Measurements from ENCODE around the gene AHI1.

AHI1 gene

DNA sequence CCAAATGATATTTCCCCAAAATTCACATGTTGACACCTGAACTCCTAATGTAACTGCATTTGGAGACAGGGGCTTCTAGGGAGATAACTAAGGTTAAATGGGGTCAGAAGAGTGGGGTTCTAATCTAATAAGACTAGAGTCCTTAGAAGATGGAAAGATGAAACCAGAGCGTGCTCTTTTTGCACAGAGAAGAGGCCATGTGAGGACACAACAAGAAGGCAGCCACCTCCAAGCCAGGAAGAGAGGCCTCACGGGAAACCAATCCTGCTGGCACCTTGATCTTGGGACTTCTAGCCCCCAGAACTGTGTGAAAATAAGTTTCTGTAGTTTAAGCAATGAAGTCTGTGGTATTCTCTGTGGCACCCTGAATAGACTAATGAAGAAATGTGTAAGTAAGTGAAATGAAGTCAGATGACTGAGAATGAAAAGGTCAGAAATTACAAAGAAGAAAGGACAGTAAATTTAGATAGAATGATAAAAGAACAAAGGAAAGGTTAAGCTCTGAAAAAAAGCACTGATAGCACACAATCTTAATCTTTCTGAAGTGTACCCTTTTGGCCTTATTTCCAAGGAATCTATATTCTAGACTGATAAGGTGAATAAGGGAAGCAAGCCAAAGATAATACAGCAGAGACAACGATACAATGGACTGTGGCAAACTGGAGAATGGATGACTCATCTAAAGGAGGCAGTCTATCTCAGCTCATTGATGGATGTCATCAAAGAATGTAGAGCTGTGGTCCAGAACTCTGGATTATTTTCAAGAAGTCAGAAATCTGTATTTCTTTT, 206.1 kb downstream of the AHI1 start:
- DNase-seq: no peak

DNA sequence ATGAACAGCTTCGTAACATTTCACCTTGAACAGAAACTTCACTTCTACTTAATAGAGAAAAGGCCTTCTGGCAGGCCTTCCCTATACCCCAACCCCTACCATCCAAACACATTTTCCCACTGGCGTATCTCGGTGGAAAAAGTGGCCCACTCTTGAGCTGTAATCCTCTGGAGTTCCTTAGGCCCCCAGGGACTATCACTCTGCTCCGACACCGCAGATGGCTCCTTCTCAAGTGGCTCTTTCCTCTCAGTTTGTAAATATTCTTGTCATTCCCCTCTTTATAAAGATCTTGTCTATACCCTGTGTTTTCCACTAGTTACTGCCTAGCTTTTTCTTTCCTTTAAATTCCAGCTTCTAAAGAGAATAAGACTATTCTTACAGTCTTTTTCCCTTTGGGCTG, 207.7 kb downstream of the AHI1 start:
- DNase-seq: no peak

- DNase-seq: no peak
These were observed 210.5 kb downstream of the AHI1 start for GRCh38 chr6:135286962-135287538.

GRCh38 chr6:135285165-135285564, 212.4 kb downstream of the AHI1 start:
- no peak for DNase-seq

DNA sequence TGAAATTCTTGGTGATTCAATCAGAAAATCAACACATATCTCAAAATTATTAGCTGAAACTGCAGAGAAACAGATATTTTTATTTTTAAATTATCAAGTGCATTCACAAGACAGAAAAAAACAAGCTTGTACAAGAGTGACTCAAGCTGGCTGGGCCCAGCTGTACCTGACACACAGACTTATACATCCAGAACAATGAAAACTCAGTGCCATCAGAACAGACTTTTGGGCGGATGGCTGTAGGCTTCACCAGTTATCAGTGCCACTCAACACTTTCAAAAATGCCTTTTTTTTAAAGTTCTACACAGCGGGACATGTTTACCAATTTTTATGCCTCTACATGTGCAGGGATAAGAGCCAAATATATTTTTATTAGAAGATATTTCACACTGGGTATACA, 213.6 kb downstream of the AHI1 start:
- no peak for DNase-seq

DNA sequence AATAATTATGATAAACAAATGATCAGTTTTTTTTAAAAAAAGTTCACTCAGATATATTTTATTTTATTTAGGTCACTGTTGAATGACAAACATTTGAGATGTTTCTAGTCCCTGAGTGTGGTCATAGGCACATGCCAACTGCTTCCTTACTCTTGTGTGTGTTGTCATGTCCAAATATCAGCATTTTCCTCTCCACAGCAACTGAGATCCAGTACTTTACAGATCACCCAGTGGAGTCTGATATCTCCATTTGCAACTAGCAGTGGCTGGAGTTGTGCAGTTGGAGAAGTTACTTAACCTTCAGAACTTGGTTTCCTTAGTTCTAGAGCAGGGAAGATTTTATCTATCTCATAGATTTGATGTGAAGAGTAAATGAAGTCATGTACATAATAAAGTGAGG, 215.1 kb downstream of the AHI1 start:
- no peak for DNase-seq

DNA sequence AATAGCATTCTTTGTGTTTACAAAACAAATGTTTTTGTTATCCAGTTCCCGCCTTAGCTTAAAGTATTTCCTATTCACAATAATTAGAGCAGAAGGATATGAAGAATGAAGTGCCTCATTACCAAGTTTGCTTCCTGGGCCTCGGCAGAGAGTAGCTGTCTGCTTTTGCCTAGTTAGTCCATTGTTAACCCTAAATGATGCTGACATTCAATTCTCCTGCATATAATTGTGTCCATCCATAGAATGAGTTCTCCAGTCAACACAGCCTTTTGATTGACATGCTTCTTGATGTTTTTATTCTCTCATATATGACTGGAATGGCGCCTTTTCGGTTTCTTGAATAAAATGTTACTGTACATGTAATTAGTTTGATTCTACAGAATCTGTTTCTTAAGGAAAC, 215.6 kb downstream of the AHI1 start:
- DNase-seq: no peak

GRCh38 chr6:135281227-135281626, 216.3 kb downstream of the AHI1 start:
- DNase-seq: peak in 1 of 2 donors; percentile 12

DNA sequence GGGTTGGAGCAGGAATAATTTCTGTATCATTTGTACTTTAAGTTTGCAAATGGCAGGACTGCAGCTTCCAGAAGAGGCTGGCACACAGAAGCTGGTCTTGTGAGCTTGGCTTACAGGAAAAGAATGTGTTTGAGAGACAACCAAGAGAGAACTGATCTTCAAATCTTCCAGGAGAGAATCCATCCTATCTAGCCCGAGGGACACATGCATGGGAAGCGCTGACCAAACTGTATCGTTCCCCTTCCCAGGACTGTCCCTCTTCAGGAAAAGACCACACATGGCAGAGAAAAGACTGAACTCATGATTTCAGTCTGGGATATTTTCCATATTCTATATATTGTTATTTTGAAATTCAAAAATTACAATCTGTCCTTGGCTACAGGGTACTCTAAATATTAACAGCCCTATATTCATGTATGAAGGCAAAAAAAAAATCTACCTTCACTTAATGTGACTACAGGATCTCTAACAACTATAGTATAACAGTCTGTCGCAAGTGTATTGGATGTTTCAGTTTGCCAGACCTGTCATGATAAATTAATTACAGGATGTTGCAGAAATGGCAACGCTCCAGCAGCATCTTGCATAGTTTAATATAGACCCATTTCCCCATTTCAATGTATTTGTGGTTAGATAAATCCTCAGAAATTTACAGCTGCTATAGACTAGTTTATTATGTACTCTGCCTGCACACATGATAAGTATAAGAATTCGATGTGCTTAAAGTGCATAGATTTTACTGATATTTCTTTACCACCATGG, 217.0 kb downstream of the AHI1 start:
- no peak for DNase-seq

- no peak for DNase-seq
These were observed 220.1 kb downstream of the AHI1 start for GRCh38 chr6:135277422-135277821.

- no peak for DNase-seq
These were observed 222.8 kb downstream of the AHI1 start for GRCh38 chr6:135274561-135275293.

DNA sequence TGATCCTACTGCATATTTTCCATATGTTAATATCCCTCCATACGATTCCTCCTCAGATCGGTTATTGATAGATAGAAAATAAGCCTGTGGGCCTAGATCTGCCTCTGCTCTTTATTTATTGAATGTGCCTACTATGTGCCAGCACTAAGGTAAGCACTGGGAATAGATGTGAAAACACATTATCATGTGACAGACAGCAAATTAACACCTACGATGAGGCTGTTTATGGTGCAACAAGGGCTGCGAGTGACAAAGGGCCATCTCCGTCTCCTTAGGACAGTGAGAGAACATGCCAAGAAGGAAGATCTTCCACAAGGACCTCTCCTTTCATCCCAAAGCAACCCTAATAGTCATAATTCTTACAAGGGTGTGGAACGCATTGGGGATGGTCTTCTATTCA, 225.9 kb downstream of the AHI1 start:
- no peak for DNase-seq

GRCh38 chr6:135270676-135271536, 226.6 kb downstream of the AHI1 start:
- DNase-seq: no peak

- DNase-seq: no peak
These were observed 228.1 kb downstream of the AHI1 start for GRCh38 chr6:135269481-135269891.

DNA sequence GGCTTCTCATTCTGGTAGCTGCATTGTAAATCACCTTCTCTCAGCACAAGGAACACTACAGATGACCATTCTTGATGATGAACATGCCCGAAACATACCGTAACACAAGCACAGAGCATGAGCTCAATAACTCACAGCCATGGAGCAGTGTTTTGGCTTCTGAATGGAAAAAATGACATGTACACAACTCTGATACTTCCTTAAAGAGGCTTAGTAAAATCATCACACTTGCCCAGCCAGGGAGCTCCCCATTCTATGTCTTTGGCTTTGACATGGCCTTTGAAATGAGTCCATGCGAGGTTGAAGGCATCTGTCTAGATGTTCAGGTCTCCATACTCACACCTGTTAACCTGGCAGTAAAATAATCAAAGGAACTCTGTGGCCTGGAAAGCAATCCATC, 228.8 kb downstream of the AHI1 start:
- DNase-seq: no peak

DNA sequence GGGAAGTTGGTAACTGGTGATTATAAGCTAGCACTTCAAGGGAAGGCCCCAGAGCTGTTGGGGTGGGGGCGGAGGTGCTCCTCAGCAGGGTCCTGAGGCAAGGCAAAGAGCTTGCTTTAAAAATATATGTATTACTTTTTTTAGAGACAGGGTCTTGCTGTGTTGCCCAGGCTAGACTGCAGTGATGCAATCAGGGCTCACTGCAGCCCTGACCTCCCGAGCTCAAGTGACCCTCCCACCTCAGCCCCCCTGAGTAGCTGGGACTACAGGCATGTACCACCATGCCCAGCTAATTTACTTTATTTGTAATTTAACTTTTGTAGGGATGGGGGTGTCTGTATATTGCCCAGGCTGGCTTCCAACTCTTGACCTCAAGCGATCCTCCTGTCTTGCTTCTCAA, 229.3 kb downstream of the AHI1 start:
- DNase-seq: no peak

- DNase-seq: no peak
These were observed 230.5 kb downstream of the AHI1 start for GRCh38 chr6:135267085-135267484.

DNA sequence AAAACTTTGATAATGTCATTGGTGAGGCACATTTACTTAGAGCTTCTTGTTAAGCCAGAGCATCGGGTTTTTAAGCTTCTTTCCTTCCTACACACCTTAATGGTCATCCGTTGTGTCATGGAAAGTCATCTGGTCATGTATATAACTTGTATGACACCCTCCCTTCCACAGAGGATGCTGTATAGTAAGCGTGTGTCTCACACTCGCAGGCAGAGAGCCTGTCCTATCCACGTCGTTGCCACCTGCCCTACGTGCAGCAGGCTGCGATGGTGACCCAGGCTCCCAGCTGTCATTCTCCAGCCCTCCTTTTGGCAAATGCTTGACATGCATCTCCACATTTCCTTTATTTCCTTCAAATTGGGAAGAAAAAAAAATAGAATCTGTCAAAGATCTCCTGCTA, 230.9 kb downstream of the AHI1 start:
- no peak for DNase-seq

- no peak for DNase-seq
These were observed 232.3 kb downstream of the AHI1 start for GRCh38 chr6:135265278-135265677.

DNA sequence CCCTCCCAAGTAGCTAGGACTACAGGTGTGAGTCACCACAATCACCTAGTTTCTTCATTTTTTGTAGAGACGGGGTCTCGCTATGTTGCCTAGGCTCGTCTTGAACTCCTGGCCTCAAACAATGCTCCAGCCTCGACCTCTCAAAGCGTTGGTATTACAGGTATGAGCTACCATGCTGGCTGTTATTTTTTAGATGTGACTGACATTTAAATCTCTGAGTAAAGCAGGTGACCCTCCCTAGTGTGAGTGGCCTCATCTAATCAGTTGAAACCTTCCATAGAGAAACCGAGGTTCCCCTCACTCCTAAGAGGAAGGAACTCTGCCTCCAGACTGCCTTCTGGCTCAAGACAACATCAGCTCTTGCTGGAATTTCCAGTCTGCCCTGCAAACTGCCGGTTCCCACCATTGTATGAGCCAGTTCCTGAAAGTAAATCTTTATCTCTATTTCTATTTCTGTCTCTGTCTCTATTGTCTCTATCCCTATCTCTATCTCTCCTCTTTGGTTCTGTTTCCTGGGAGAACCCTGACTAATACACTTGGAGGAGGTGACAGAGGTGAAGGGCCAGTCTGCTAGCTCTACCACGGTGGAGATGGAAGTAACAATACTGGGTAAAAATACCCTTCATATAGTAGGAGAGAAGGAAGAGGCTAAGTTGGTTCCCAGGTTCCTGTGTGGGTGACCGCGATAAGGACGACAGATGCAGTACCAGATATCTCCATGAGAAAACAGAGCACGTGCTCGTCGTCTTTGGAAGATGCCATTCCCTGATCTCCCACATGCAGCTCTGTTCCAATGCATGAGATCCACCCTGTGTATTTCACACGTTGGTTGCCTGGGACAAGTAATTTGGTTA, 235.4 kb downstream of the AHI1 start:
- DNase-seq: no peak

- DNase-seq: no peak
These were observed 236.9 kb downstream of the AHI1 start for GRCh38 chr6:135260612-135261011.
